ENCODE results near the gene SYNPO2.
"Not testable (repeated sequence)": the region's sequence is repeated elsewhere in the genome, so short reads cannot be mapped to it uniquely, and the experiment has no call there.

The SYNPO2 gene

GRCh38 chr4:119053997-119054396 lies 165.3 kb downstream of the SYNPO2 start:
- Histone ChIP-seq H3K36me3 (peaks cover 0 to 15% (median 8%) of the 10 kb centered on the region in 3 donors), H3K27ac (no peak overlapping the region), H3K4me3 (no peak overlapping the region), H3K9me3 (no peaks in the 10 kb centered on the region), H3K4me1 (peaks cover 0 to 31% (median 12%) of the 10 kb centered on the region in 4 donors), H3K27me3 (no peaks in the 10 kb centered on the region)
- intact Hi-C loops (cut with DNase I; ENCODE audit: low total_unique reads), result no loop called here
- DNase-seq, result no peak
- no peak for TF ChIP-seq CTCF (IDR thresholded peaks at IDR 0.05)

- Histone ChIP-seq H3K4me1 (peaks cover 0 to 20% (median 5%) of the 10 kb centered on the region in 4 donors), H3K27me3 (no peaks in the 10 kb centered on the region), H3K4me3 (no peak overlapping the region), H3K9me3 (no peaks in the 10 kb centered on the region), H3K27ac (no peak overlapping the region), H3K36me3 (peaks cover 0 to 15% (median 14%) of the 10 kb centered on the region in 3 donors)
- no peak for DNase-seq
- no peak for TF ChIP-seq CTCF (IDR thresholded peaks at IDR 0.05)
- intact Hi-C loops (cut with DNase I; ENCODE audit: low total_unique reads), result no loop called here
Measured at GRCh38 chr4:119057417-119057816, 168.8 kb downstream of the SYNPO2 start.

GRCh38 chr4:119059221-119059620 lies 170.6 kb downstream of the SYNPO2 start:
- Histone ChIP-seq H3K36me3 (peaks cover 0 to 15% (median 14%) of the 10 kb centered on the region in 3 donors), H3K27ac (no peak overlapping the region), H3K4me3 (no peak overlapping the region), H3K27me3 (no peaks in the 10 kb centered on the region), H3K9me3 (no peaks in the 10 kb centered on the region), H3K4me1 (peaks cover 0 to 8% (median 2%) of the 10 kb centered on the region in 4 donors)
- intact Hi-C loops (cut with DNase I; ENCODE audit: low total_unique reads), result no loop called here
- DNase-seq, result no peak
- no peak for TF ChIP-seq CTCF (IDR thresholded peaks at IDR 0.05)

GRCh38 chr4:119067125-119067524 lies 178.5 kb downstream of the SYNPO2 start:
- H3K9me3 ChIP-seq; intact Hi-C loops (cut with DNase I; ENCODE audit: low total_unique reads); H3K4me3 ChIP-seq; H3K27ac ChIP-seq; H3K27me3 ChIP-seq; DNase-seq; H3K36me3 ChIP-seq: not testable (repeated sequence)
- peaks cover 0 to 14% (median 5%) of the 10 kb centered on the region in 4 donors for H3K4me1 ChIP-seq

GRCh38 chr4:119067670-119068360 lies 179.2 kb downstream of the SYNPO2 start:
- intact Hi-C loops (cut with DNase I; ENCODE audit: low total_unique reads); H3K27me3 ChIP-seq; DNase-seq; H3K9me3 ChIP-seq; H3K36me3 ChIP-seq; H3K4me3 ChIP-seq: not testable (repeated sequence)
- H3K4me1 ChIP-seq, result peaks cover 0 to 14% (median 5%) of the 10 kb centered on the region in 4 donors
- peak overlapping the region in 1 of 2 donors; percentile 3 for H3K27ac ChIP-seq

GRCh38 chr4:119068529-119068962 lies 179.9 kb downstream of the SYNPO2 start:
- intact Hi-C loops (cut with DNase I; ENCODE audit: low total_unique reads), result no loop called here
- no peak for DNase-seq
- no peak for TF ChIP-seq CTCF (IDR thresholded peaks at IDR 0.05)
- no peak overlapping the region for H3K4me3 ChIP-seq
- H3K4me1 ChIP-seq, result peaks cover 0 to 14% (median 5%) of the 10 kb centered on the region in 4 donors
- H3K27me3 ChIP-seq, result no peaks in the 10 kb centered on the region
- H3K27ac ChIP-seq, result peak overlapping the region in 1 of 2 donors; percentile 3
- H3K9me3 ChIP-seq, result peaks cover 0 to 2% (median 2%) of the 10 kb centered on the region in 3 donors
- peaks cover 0 to 9% (median 2%) of the 10 kb centered on the region in 3 donors for H3K36me3 ChIP-seq

Data from tibial artery (tissue), 4 donors.